ENCODE data around the gene DNAH2. TPM values are rescaled to one million over a fixed set of nuclear protein-coding genes. Genes with fewer than 3 reads are reported as not detected.
A peak's percentile ranks its signal among the peaks of the same experiment; 100 is the strongest.

Gene DNAH2
- total and polyA plus RNA-seq, 2 experiments from 2014 or later: 0.38 TPM; not detected in 1

DNA sequence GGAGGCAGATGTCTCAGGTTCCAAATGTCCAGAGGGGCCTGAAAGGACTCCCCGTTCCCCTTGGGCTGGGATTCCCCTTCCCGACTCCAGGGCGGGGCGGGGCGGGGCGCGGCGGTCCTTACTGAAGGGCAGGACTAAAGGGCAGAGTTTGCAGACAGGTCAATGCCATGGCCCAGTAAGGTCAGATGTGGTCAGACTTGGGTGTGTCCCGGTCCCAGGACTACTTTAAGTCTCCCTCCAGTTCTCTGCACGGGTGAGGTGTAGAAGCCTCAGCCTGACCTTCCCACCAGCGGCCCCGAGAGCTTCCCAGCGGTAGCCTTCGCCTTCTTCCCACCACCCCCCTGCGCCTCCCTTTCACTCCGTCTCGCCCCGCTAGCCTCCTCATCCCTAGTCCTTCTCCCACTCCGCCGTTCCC is 117.0 kb downstream of the DNAH2 start (continued):
- TF ChIP-seq, protein P1, sequence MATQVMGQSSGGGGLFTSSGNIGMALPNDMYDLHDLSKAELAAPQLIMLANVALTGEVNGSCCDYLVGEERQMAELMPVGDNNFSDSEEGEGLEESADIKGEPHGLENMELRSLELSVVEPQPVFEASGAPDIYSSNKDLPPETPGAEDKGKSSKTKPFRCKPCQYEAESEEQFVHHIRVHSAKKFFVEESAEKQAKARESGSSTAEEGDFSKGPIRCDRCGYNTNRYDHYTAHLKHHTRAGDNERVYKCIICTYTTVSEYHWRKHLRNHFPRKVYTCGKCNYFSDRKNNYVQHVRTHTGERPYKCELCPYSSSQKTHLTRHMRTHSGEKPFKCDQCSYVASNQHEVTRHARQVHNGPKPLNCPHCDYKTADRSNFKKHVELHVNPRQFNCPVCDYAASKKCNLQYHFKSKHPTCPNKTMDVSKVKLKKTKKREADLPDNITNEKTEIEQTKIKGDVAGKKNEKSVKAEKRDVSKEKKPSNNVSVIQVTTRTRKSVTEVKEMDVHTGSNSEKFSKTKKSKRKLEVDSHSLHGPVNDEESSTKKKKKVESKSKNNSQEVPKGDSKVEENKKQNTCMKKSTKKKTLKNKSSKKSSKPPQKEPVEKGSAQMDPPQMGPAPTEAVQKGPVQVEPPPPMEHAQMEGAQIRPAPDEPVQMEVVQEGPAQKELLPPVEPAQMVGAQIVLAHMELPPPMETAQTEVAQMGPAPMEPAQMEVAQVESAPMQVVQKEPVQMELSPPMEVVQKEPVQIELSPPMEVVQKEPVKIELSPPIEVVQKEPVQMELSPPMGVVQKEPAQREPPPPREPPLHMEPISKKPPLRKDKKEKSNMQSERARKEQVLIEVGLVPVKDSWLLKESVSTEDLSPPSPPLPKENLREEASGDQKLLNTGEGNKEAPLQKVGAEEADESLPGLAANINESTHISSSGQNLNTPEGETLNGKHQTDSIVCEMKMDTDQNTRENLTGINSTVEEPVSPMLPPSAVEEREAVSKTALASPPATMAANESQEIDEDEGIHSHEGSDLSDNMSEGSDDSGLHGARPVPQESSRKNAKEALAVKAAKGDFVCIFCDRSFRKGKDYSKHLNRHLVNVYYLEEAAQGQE (IDR thresholded peaks at IDR 0.05; ENCODE audit: unreplicated experiment): no peak
- TF ChIP-seq, protein P2, sequence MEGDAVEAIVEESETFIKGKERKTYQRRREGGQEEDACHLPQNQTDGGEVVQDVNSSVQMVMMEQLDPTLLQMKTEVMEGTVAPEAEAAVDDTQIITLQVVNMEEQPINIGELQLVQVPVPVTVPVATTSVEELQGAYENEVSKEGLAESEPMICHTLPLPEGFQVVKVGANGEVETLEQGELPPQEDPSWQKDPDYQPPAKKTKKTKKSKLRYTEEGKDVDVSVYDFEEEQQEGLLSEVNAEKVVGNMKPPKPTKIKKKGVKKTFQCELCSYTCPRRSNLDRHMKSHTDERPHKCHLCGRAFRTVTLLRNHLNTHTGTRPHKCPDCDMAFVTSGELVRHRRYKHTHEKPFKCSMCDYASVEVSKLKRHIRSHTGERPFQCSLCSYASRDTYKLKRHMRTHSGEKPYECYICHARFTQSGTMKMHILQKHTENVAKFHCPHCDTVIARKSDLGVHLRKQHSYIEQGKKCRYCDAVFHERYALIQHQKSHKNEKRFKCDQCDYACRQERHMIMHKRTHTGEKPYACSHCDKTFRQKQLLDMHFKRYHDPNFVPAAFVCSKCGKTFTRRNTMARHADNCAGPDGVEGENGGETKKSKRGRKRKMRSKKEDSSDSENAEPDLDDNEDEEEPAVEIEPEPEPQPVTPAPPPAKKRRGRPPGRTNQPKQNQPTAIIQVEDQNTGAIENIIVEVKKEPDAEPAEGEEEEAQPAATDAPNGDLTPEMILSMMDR (conservative IDR thresholded peaks at IDR 0.05; ENCODE audit: low read depth in 2 of 2): no peak
- TF ChIP-seq EZH2 (IDR thresholded peaks at IDR 0.05; ENCODE audit: low read depth, unreplicated experiment): no peak
- TF ChIP-seq, protein P3, sequence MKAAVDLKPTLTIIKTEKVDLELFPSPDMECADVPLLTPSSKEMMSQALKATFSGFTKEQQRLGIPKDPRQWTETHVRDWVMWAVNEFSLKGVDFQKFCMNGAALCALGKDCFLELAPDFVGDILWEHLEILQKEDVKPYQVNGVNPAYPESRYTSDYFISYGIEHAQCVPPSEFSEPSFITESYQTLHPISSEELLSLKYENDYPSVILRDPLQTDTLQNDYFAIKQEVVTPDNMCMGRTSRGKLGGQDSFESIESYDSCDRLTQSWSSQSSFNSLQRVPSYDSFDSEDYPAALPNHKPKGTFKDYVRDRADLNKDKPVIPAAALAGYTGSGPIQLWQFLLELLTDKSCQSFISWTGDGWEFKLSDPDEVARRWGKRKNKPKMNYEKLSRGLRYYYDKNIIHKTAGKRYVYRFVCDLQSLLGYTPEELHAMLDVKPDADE (IDR thresholded peaks at IDR 0.05): no peak

DNA sequence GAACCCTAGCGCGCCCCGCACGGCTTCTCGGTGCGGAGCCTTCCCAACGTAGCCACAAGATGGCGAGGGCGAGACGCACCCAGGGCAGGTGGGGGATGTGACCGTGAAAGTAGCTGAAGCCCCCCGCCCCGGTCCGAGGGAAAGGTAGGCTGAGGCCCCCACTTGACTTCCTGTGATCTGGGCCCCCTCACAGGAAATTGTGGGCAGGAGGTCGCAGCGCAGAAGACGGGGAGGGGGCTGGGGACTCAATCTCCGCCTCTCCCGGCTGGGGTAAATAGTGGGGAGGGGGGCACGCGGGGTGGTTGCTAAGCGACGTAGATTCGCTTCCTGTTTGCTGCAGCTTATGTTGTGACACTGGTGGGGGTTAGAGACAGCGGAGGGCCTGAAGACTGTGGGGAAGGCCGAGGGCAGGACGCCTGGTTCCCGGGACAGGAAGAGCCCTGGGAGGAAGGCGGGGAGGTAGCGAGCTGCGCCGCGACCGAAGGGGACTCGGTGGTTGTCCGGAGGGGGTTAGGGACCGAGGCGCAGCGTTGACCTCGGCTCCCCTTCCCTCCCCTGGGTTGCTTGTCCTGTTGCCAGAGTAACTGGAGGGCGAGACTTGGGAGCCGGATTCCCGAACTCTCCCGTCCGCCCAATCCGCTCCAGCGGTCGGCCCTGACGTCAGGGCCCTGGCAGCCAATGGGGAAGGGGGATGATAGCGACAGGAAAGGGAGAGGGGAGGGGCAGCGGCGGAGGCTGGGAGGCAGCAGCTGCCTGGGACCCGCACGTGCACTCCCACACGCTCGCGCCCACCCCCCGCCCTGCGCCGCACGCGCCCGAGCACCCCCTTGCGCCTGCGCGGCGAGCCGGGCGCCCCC is 117.6 kb downstream of the DNAH2 start:
- peak overlapping the region; percentile 100 for H3K4me2 ChIP-seq
- H4K20me1 ChIP-seq (replicated peaks; ENCODE audit: insufficient read depth): peaks cover 2% of the 10 kb centered on the region
- H3K27me3 ChIP-seq (ENCODE audit: insufficient read depth): peaks cover 75% of the 10 kb centered on the region
- H3K27ac ChIP-seq (ENCODE audit: low read depth): no peak overlapping the region
- peaks cover 31% of the 10 kb centered on the region for H3K4me1 Mint-ChIP-seq
- H3K4me3 Mint-ChIP-seq: peak overlapping the region; percentile 93
- H3K4me1 ChIP-seq (ENCODE audit: insufficient read depth): peaks cover 23% of the 10 kb centered on the region
- DNase-seq (ENCODE audit: low spot score) (peak; percentile 99), ATAC-seq (peak; percentile 52)
- no peaks in the 10 kb centered on the region for H3K9me2 ChIP-seq (ENCODE audit: insufficient read depth)
- no peaks in the 10 kb centered on the region for H3K79me2 ChIP-seq (replicated peaks; ENCODE audit: insufficient read depth)
- H3K4me3 ChIP-seq: peak overlapping the region; percentile 95
- peak overlapping the region; percentile 88; the same call in 1 of the 2 replicates for H2AFZ ChIP-seq
- H3K27me3 Mint-ChIP-seq (ENCODE audit: insufficient read depth, low read depth, poor library complexity): peaks cover 65% of the 10 kb centered on the region
- no peaks in the 10 kb centered on the region; the same call in 2 of the 3 replicates for H3K9me3 Mint-ChIP-seq
- peak overlapping the region; percentile 94 for H3K27ac Mint-ChIP-seq
- H3K36me3 ChIP-seq (ENCODE audit: insufficient read depth): no peaks in the 10 kb centered on the region
- peaks cover 22% of the 10 kb centered on the region for H3F3A ChIP-seq (replicated peaks; ENCODE audit: low read depth)
- H3K36me3 Mint-ChIP-seq (ENCODE audit: low read depth): no peaks in the 10 kb centered on the region
- TF ChIP-seq, protein P1 (IDR thresholded peaks at IDR 0.05; ENCODE audit: unreplicated experiment): no peak
- TF ChIP-seq, protein P2 (conservative IDR thresholded peaks at IDR 0.05; ENCODE audit: low read depth in 2 of 2): peak; percentile 66 to 86
- peak; percentile 24; the same call in 1 of the 2 replicates for TF ChIP-seq POLR2AphosphoS5 (IDR thresholded peaks at IDR 0.05; ENCODE audit: low read depth)
- no peak for TF ChIP-seq ZNF331 (CRISPR knock-in tag; IDR thresholded peaks at IDR 0.05; ENCODE audit: low read depth)
- TF ChIP-seq CREB1 (CRISPR knock-in tag; IDR thresholded peaks at IDR 0.05; ENCODE audit: low read depth): peak; percentile 85
- no peak for TF ChIP-seq EZH2 (IDR thresholded peaks at IDR 0.05; ENCODE audit: low read depth, unreplicated experiment)

Data from GM23338 (cell line).